ENCODE measurements around the gene TNFRSF4.

Gene TNFRSF4

DNA sequence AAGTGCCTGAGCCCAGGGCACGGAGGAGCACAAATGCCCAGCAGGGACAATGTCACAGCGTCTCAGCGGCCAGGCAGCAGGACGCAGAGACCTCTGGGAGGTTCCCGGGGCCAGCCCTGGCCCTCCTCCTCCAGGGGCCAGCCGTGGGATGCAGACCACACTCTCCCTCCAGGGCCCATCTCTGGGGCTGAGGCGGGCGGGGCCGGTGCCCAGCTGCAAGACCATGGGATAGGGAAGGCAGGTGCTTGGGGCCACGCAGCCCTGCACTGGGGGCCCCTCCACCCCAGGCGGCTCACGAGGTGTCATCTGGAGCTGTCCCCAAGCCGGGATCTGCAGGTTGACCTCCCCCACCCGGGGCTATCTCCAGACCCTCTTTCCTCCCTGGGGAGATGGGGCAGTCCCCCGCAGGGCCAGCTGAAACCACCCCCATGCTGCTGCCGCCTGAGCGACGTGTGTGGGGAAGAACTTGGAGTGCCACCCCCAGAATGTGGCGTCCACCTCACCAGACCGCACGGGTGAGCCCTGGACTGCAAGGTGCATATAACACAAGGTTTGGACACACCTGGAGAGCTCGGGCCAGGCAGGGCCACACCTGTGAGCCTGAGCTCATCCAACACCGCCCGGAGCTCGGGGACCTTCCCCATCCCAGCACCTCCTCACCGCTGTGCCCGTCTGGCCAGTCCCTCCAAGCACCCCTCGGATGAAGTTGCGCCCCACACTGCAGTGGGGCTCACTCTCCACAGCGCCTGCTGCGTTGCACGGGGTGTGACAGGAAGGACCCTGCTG lies 44.3 kb downstream of the TNFRSF4 start:
- no peak for DNase-seq (ENCODE audit: low read depth in 2 of 2)

DNA sequence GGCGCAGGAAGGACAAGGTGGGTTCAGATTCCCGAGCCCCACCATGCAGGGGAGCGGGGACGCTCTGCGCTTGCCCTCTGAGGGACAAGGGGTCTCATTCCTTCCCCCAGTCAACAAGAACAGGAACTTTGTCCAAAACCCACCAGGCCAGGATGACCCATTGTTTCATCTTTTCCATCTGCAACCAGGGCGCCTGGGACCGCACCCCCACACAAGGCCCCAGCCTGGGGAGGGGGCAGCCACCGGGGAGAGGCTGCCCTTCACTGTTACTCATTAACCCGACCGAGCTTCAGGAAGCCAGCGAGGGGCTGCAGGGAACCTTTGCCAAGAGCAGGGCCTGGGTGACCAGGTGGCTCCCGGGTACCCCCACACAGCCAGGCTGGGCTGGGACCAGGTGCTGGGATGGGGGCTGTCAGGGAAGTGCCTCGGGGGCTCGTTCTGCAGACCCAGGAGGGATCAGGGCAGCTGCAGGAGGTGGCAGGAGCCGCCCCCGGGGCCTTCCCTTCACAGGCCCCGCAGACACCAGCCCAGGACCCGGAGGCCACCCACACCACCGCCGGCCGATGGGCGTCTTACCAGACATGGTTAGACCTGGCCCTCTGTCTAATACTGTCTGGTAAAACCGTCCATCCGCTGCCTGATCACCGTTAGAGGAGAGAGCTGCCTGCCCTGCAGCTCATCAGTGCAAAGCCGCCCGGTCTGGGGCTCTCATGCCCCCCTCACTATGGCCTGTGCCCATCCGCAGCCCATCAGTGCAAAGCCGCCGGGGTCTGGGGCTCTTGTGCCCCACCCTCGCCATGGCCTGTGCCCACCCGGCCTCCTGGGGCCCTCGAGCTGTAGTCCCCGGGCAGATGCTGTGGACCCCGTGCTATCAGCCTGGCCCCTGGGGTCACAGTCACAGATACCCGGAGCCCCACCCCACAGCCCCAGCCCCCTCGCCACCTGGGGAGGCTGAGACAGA lies 45.2 kb downstream of the TNFRSF4 start:
- no peak for DNase-seq (ENCODE audit: low read depth in 2 of 2)

DNA sequence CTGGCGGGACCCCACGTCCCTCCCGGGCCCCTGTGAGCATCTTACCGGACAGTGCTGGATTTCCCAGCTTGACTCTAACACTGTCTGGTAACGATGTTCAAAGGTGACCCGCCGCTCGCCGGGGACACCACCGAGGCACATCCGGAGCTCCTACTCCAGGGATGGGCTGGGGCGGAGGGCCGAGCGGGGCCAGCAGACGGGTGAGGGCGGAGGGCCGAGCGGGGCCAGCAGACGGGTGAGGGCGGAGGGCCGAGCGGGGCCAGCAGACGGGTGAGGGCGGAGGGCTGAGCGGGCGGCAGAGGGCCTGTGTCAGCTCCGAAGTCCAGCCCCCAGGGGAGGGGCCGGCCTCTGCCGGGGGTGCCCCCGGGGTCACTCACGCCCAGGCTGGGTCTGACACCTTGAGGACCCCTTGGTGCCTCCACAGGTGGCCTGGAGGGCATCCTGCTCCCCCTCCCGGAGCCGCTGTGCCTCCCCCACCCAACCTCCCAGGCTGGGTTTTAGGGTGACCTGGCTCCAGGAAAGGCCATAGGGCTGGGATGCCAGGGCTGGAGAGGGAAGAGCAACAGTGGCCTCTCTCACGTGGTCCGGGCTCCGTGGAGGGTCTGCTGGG lies 46.0 kb downstream of the TNFRSF4 start:
- no peak for DNase-seq (ENCODE audit: low read depth in 2 of 2)

DNA sequence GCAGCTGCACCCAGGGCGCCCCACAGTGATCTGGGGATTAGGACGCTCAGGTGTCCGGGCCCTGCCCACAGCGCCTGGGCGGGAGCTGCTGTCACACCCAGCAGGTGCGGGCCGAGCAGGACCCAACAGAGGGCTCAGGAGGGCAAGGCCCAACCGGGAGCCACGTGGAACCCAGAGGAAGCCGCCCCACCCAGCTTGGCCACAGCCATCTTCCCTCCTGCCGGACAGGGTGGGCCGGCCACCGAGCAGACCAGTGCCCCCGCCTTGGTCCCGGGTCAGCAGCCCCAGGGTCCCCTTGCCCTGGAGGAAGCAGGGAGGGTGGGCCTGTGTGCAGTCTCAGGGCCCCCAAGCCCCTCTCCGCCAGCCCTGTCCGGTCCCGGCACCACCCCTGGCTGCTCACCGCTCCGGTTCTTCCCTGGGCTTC lies 46.5 kb downstream of the TNFRSF4 start:
- no peak for DNase-seq (ENCODE audit: low read depth in 2 of 2)

DNA sequence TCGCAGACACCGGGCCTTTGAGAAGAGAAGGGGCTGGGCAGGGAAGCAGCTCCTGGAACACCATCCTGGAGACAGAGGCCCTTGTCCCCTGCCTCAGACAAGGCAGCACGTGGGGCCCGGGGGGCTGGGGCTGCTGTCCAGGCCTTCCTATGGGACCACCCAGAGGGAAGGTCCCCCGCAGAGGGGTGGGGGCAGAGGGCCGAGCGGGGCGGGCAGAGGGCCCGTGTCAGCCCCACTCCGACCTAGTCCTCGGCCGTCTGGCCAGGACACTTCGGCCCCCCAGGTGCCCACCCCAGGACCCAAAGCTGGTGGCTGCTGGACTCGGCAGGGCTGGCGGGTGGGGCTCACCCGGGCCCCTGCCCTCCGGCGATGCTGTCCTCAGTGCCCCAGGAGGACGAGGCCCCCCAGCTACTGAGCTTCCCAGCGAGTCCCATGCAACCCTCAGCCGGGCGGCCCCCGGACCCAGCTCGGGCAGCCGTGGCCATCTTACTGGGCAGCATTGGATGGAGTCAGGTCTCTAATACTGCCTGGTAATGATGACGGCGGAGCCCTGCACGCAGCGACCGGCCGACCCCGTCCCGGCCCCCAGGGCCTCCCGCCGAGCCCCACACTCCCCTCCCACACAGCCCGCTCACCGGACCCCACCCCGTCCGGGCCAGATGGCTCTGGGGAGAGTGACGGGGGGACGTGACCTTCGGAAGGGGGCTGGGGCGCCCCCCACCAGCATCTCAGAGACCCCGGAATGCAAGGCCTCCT lies 47.1 kb downstream of the TNFRSF4 start:
- no peak for DNase-seq (ENCODE audit: low read depth in 2 of 2)

DNA sequence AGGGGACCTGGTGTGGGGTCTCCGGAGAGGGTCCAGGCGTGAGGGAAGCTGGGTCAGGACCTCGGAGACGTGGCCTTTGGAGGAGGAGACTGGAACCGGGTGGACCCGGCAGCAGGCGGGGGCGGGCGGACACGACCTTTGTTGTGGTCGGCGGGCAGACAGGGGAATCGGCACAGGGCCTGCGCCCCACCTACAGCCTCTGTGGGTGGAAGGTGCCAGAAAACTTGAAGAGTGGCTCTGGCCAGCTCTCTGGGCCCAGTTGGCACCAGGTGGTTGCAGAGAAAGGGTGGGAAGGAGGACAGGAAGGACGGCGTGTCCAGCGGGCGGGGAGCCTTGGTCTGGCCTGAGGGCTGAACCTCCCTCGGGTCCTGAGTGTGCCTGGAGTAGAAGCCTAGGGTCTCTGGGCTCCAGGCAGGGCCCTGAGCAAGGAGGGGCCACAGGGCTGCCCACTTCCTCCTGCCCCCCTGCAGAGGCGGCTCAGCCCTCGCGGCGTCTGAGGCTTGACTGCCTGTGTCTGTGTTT lies 48.0 kb downstream of the TNFRSF4 start:
- DNase-seq (ENCODE audit: low read depth in 2 of 2): no peak

DNA sequence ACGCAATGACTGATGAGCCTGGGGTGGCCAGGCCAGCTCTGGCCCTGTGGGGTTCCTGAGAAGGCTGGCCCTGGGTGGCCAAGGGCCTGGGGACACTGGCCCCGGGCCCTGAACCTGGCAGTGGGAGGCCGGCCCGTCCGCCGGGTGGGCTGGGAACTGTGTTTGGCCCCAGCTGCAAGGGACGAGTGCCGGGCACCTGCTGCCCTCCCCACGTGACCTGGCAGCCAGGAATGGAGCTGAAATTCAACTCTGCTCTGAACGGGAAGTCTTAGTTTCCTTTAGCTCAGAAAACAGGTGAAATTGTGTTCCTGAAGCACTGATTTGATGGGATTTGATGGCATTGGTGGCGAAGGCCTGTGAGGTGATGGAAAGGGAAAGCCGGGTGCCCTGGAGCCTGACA lies 48.5 kb downstream of the TNFRSF4 start:
- DNase-seq (ENCODE audit: low read depth in 2 of 2): no peak

DNA sequence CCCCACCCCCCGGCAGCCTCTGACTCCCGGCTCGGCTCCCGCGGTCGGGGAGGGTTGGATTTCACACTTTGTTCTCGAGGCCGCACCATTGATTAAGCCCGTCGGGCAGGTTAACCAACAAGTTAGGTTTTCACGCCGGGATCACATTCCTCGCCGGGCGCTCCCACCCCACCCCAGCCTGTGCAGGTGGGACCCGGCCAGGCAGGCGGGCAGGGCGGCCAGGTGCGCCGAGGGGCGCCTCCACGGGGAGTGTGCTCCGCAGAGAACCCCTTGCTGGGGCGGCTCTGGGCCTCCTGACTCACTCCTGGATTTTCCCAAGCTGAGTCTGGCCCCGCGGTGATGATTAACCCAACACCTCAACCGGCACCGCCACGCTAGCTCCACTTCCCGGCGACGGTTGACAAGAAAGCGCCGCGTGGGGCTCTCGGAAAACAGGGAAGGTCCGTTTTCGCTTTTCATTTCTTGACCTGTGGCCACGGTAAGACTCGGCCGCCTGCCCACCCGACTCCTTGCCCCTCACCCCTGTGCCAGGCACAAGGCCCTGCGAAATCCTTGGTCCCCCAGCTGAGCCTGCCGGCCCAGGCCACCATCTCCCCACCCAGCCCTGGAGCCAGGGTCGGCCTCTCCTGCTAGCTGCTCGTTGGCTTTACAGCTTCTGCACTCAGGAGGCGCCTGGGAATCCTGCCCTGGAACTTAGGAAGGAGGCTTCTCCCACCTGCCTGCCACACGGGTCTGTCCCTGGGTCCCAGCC lies 49.1 kb downstream of the TNFRSF4 start:
- DNase-seq (ENCODE audit: low read depth in 2 of 2): no peak

DNA sequence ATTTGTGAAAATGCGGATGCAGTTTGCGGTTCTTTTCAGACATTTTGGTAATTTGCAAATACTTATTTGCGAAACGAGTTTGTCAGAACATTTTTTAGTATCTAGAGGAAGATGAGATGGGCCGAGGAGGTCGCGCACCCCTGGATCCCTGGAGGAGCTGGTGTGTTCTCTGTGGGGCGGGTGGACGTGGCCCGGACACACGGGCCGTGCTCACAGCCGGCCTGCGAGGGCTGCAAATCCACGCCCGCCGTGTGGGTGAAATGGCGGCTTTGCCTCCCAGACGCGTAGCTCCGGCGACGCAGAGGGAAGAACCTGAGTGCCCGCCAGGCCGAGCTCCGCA lies 49.6 kb downstream of the TNFRSF4 start:
- DNase-seq (ENCODE audit: low read depth in 2 of 2): no peak

DNA sequence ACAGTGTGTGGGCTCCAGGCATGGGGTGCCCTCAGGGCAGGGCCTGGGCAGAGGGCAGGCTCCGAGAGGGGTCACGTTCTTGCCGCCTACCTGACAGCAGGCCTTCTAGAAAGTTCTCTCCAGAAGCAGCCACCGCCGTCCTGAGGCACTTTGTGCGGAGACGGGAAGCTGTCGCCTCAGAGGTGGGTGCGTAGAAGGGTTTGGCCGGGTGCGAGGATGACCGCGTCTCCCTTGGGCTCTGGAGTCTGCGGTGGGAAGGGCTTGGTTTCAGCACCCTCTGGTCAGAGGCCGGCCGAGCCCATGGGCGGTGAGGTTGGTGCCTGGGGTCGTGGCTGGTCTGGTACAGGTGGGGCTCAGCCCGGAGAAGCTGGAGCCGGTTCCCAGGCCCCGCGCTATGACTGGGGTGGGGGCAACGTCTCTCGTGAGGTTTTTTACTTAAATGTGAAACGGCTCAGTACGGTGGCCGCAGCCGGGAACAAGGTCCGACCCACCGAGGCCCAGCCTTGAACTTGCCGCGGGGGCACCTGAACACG lies 50.3 kb downstream of the TNFRSF4 start:
- no peak for DNase-seq (ENCODE audit: low read depth in 2 of 2)

DNA sequence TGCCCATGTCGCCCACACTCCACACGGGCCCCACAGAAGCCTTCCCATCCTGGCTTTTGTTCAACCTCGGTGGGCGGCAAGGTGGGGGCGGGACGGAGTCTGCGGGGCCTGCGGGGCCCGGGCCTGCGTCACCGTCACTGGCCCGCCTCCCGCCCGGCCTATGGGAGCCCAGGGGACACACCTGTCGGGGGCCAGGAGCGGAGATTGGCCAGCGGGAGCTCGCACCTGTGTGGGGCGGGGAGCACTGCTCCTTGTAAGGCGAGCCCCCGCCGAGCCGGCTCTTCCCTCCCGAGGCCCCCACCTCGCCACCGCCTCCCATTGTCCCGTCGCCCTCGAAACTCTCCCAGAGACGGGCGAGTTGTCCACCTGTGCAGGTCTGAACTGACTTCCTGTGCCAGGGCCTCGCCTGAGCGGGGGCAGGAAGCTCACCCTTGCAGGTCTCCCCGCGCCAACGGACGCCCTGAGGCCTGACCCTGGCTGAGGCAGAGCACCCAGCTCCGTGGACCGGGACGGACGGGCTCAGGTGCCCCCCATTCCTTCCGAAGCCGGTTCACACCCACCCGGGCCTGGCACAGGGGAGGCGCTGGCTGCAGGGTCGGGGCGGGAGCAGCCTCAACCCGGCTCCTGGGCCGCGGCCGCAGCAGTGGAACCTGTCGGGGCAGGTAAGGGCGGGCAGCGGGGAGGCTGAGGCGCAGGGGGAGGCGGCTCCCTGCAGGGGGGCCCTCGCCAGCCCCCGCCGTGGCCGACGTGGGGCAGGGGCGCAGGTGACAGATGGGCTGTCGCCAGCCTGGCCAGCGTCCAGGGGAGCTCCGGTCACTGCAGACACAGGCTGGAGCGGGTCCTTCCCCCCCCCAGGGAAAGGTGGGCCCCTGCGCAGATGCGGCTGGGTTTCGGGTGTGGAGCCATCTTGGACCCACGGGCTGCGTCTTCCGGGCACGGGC lies 51.1 kb downstream of the TNFRSF4 start:
- DNase-seq (ENCODE audit: low read depth in 2 of 2): no peak

DNA sequence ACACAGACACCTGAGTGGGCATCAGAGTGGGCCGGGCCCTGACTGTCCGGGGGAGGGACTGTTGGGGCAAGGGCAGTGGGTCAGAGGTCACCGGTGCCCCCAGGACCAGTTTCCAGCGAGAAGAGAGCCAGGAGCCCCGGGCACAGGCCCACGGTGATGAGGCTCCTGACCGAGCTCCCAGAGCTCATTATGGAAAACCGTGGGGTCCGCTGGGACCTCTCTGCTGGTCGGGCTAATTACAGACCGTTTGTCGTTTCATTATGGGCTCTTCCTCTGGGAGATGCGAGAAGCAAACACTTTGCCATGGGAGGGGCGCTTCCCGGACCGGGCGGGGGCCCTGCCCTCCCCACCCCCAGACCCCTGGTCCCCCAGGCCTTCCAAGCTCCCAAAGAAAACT lies 52.3 kb downstream of the TNFRSF4 start:
- no peak for DNase-seq (ENCODE audit: low read depth in 2 of 2)

All from fibroblast of skin of left biceps (primary cell).